UCSD-AML1 (cell line): ENCODE data around the gene GRM1.
A peak's percentile ranks its signal among the peaks of the same experiment; 100 is the strongest.
"Not testable (repeated sequence)": the region's sequence is repeated elsewhere in the genome, so short reads cannot be mapped to it uniquely, and the experiment has no call there.

Source experiments
- DNase-seq: peaks from one replicate; lab custom pipeline; 2025; ENCODE audit not compliant: unreplicated experiment; lab: John Stamatoyannopoulos, UW

GRM1 gene

DNA sequence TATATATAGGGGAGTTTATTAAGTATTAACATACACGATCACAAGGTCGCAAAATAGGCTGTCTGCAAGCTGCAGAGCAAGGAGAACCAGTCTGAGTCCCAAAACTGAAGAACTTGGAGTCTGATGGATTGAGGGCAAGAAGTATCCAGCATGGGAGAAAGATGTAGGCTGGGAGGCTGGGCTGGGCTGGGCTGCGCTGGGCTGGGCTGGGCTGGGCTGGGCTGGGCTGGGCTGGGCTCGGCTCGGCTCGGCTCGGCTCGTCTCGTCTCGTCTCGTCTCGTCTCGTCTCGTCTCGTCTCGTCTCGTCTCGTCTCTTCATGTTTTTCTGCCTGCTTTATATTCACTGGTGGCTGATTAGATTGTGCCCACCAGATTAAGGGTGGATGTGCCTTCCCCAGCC lies 238.6 kb downstream of the GRM1 start:
- DNase-seq = no peak

DNA sequence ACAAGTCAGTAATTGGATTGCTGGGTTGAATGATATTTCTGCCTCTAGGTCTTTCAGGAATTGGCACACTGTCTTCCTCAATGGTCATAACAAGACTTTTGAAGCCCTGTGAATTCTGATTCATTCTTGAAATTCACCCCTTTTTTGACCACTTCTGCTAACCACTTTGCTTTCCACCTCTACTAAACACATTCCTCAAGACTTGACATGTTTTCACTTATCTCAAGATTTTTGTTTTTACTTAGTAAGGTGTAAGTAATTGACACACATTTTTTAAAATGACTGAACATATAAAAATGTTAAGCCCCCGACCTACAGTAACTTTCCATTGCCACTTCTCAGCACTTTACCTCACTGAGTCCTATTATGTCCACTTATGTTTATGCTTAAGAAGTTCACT lies 239.1 kb downstream of the GRM1 start:
- no peak for DNase-seq

- no peak for DNase-seq
These were observed 240.6 kb downstream of the GRM1 start for GRCh38 chr6:146269482-146269881.

GRCh38 chr6:146271163-146271562 lies 242.3 kb downstream of the GRM1 start:
- not testable (repeated sequence) for DNase-seq

- no peak for DNase-seq
These were observed 244.6 kb downstream of the GRM1 start for GRCh38 chr6:146273490-146273889.

DNA sequence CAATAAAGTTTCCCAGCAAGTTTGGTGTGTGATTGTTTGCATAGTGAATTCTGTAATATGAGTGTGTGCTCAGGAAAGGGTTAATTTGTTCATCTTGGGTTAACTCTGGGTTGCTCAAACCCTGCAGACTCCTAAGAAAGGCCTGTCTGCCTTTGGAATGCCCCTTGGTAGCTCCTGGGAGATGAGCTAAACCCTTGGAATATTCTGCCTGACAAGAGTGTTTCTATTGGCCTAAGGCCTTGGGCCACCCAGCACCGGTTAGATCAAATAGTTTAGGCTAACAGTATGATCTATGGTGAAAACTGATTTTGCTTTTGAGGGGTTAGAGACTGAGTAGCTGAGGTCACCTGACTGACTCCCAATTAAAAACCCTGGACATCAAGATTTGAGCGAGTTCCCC lies 248.3 kb downstream of the GRM1 start:
- no peak for DNase-seq

DNA sequence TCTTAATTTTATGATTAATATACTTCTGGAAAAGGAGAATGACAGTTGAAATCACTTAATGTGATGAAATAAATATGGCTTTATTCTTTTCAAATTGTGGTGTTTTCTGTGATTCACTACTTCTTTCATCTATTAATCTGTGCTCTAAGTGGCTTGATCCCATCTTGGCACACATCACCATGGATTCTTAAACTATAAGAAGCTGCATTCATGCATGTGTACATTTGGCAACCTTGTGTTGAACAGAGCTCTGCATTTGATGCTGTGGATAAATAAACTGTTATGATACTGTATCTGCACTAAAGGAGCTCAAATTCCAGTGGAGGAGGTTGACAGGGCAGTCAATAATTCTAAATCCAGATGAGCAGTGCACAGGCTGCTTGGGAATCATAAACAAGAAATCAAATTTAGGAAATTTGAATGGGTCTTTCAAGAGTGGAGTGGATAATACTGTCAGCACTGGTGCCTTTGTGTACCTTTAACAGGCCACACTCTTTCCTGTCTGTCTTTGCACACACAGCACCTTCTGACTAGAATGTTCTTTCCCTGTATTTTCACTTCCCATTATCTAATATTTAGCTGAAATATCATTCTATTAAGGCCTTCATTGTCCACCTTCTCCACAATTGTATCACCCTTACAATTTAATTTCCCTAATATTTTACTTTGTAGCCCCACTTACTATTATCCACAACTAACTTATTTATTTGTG lies 252.9 kb downstream of the GRM1 start:
- DNase-seq = no peak

GRCh38 chr6:146282837-146283236 lies 254.0 kb downstream of the GRM1 start:
- DNase-seq = no peak

DNA sequence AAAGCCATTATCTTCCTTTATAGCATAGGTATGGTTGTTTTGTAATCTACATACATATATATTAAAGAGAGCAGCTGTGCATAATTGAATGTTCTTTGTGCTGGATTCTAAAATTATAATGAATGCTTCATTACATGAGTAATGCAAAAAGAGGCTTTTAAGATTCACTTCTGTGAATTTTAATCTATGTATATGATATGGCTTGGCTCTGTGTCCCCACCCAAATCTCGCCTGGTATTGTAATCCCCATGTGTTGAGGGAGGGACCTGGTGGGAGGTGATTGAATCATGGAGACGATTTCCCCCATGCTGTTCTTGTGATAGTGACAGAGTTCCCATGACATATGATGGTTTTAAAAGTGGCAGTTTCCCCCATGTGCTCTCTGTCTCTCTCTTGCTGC lies 255.4 kb downstream of the GRM1 start:
- DNase-seq = no peak

GRCh38 chr6:146286961-146287360 lies 258.1 kb downstream of the GRM1 start:
- no peak for DNase-seq

- no peak for DNase-seq
These were observed 259.0 kb downstream of the GRM1 start for GRCh38 chr6:146287691-146288369.

GRCh38 chr6:146289816-146290588 lies 261.1 kb downstream of the GRM1 start:
- DNase-seq = no peak

- DNase-seq = no peak
These were observed 261.7 kb downstream of the GRM1 start for GRCh38 chr6:146290589-146290901.

DNA sequence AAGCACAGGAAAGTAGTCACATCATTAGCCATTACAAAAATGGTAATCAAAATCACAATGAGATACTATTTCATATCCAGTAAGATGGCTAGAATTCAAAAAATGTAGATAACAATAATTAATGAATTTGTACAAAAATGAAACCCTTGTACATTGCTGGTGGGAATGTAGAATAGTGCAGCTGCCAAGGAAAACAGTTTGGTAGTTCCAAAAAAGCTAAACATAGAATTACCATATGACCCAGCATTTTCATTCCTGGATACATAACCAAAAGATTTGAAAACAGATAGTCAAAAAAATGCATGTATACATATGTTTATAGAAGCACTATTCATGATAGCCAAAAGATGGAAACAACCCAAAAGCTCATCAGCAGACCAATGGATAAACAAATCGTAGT lies 263.6 kb downstream of the GRM1 start:
- DNase-seq = no peak

GRCh38 chr6:146295695-146296094 lies 266.8 kb downstream of the GRM1 start:
- no peak for DNase-seq

- DNase-seq = no peak
These were observed 269.0 kb downstream of the GRM1 start for GRCh38 chr6:146297815-146298214.

- no peak for DNase-seq
These were observed 271.7 kb downstream of the GRM1 start for GRCh38 chr6:146300521-146300920.

DNA sequence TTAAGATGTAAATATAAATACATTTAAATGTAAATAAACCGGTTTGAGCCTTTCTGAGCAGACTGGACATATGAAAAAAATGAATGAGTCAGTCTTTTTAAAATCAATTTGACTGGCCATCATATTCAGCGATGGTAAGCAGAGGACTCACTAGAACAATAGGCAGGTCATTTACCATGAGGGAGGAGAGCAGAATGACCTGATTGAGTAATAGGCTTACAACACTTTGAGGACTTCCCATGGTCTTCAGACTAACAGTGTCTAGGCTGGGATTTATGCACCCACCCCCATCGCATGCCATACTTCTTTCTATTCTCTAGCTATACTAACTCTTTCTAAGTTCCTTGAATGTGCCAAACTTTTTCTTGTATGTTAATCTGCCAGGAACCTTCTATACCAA lies 272.9 kb downstream of the GRM1 start:
- no peak for DNase-seq

GRCh38 chr6:146302994-146303393 lies 274.1 kb downstream of the GRM1 start:
- no peak for DNase-seq

DNA sequence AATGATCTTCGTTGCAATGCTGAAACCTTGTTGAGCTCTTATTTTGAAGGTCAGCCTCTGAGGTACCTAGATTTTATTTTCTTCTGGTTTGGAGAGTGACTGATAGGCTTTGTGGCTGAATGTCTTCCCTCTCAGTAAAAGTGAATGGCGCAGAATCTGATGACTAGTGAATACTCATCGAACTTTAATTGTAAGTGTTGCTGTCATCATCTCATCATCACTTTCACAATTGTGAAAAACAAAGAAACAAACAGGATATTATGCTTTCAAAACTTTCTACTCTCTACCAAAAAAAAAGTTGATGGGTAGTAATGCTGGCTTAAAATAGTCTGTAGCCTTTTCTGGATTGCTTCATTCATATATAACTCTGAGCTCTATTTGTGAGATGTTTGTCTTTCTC lies 275.3 kb downstream of the GRM1 start:
- no peak for DNase-seq

- DNase-seq = peak; percentile 20
These were observed 276.2 kb downstream of the GRM1 start for GRCh38 chr6:146305092-146305491.

DNA sequence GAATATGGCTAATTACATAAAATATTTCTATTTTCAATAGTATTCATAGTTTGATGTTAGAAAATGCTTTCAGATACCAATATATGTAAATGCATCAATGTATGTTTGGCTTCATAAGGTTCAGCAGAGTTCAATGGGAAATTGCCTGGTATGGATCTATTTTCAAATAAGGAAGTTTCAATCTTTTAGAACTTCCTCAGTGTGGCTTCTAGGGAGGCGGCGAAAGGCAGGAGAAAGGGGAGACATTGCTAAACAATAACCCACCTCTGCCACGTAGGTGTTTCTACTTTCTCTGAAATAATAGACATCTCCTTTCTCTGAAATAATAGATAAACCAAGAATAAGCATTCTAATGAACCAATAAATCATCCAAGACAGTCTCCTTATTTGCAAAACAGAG lies 277.1 kb downstream of the GRM1 start:
- no peak for DNase-seq
